CD14-positive monocyte (primary cell): ENCODE measurements around the gene TYK2. TPM values are rescaled to one million over a fixed set of nuclear protein-coding genes. Genes with fewer than 3 reads are reported as not detected.
A peak's percentile ranks its signal among the peaks of the same experiment; 100 is the strongest.

Experiments
- DNase-seq, 3 donors: peaks; one replicate each; pipeline ENCODE4 v3.0.0-alpha.2; 2011 to 2022
- H2AFZ ChIP-seq: 2 replicates; pipeline ENCODE4 v1.6.0; 2012; ENCODE audit warnings: mild to moderate bottlenecking, low read depth, low read length, inconsistent platforms; ENCODE audit not compliant: insufficient read depth, poor library complexity, severe bottlenecking
- H3K27ac ChIP-seq, 2 donors: 1 replicate in 1 of 2; 2 replicates in 1 of 2; pipeline ENCODE4 v1.5.1; 2012 to 2013; ENCODE audit warnings: low read length in 2 of 2, control low read depth in 1 of 2, inconsistent platforms in 1 of 2, low read depth in 1 of 2, mild to moderate bottlenecking in 1 of 2
- H3K27me3 ChIP-seq, 2 donors: one replicate each; pipeline versions ENCODE4 v1.6.0 to v1.6.1; 2011 to 2013; ENCODE audit warnings: low read length in 2 of 2; ENCODE audit not compliant: control insufficient read depth in 2 of 2, insufficient read depth in 2 of 2
- H3K36me3 ChIP-seq, 2 donors: replicated peaks in 1 of 2; 1 replicate in 1 of 2; 2 replicates in 1 of 2; pipeline versions ENCODE4 v1.5.1 to v1.6.1; 2012 to 2013; ENCODE audit warnings: low read length in 2 of 2, control low read depth in 1 of 2, inconsistent platforms in 1 of 2, mild to moderate bottlenecking in 1 of 2; ENCODE audit not compliant: insufficient read depth in 2 of 2, control insufficient read depth in 1 of 2
- H3K4me1 ChIP-seq, 2 donors: 1 replicate in 1 of 2; 2 replicates in 1 of 2; pipeline versions ENCODE4 v1.5.1 to v1.6.1; 2012 to 2013; ENCODE audit warnings: low read length in 2 of 2, control low read depth in 1 of 2, inconsistent platforms in 1 of 2, mild to moderate bottlenecking in 1 of 2, moderate library complexity in 1 of 2; ENCODE audit not compliant: insufficient read depth in 2 of 2, control insufficient read depth in 1 of 2
- H3K4me2 ChIP-seq: replicated peaks from 2 replicates; pipeline ENCODE3; 2012; ENCODE audit warnings: low read length, moderate library complexity, mild to moderate bottlenecking; ENCODE audit not compliant: poor library complexity, severe bottlenecking; ENCODE audit errors: extremely low read depth
- H3K4me3 ChIP-seq, 3 experiments: fragments of 200-600 bp in 1 of 3; sonication (generic) in 1 of 3; replicated peaks in 1 of 3; 1 replicate in 2 of 3; 2 replicates in 1 of 3; pipeline ENCODE4 v1.5.1; 2011 to 2013; ENCODE audit warnings: low read length in 3 of 3, mild to moderate bottlenecking in 3 of 3, control low read depth in 2 of 3, low read depth in 2 of 3, inconsistent platforms in 1 of 3, moderate library complexity in 1 of 3
- H3K79me2 ChIP-seq: 2 replicates; pipeline ENCODE4 v1.6.0; 2012; ENCODE audit warnings: mild to moderate bottlenecking, control low read depth, inconsistent platforms, low read length, moderate library complexity; ENCODE audit not compliant: insufficient read depth
- H3K9ac ChIP-seq: 2 replicates; pipeline ENCODE4 v1.6.0; 2017; ENCODE audit warnings: low read length, mild to moderate bottlenecking; ENCODE audit not compliant: insufficient read depth, poor library complexity, severe bottlenecking
- H3K9me3 ChIP-seq, 2 donors: replicated peaks in 1 of 2; 1 replicate in 1 of 2; 2 replicates in 1 of 2; pipeline versions ENCODE4 v1.5.1 to v1.6.1; 2012 to 2013; ENCODE audit warnings: low read length in 2 of 2, control low read depth in 1 of 2; ENCODE audit not compliant: control insufficient read depth in 1 of 2, insufficient read depth in 1 of 2
- H4K20me1 ChIP-seq: 2 replicates; pipeline ENCODE4 v1.6.0; 2012; ENCODE audit warnings: mild to moderate bottlenecking, low read length, control low read depth, moderate library complexity; ENCODE audit not compliant: insufficient read depth
- H3K27ac Mint-ChIP-seq, 7 donors: one replicate each; pipeline ENCODE4 v1.8.0; 2020; ENCODE audit warnings: mild to moderate bottlenecking in 7 of 7, mixed read lengths in 7 of 7, moderate library complexity in 6 of 7, inconsistent platforms in 2 of 7
- H3K27me3 Mint-ChIP-seq, 3 donors: one replicate each; pipeline ENCODE4 v1.8.0; 2021 to 2022; ENCODE audit warnings: low read depth in 3 of 3, mild to moderate bottlenecking in 3 of 3, mixed read lengths in 3 of 3, moderate library complexity in 3 of 3, inconsistent platforms in 1 of 3
- H3K36me3 Mint-ChIP-seq, 2 donors: one replicate each; pipeline ENCODE4 v1.8.0; 2020; ENCODE audit warnings: mixed read lengths in 2 of 2, inconsistent platforms in 1 of 2, mild to moderate bottlenecking in 1 of 2
- H3K4me1 Mint-ChIP-seq: one replicate; pipeline ENCODE4 v1.8.0; 2020; ENCODE audit warnings: mild to moderate bottlenecking, mixed read lengths
- H3K4me3 Mint-ChIP-seq, 2 donors: one replicate each; pipeline ENCODE4 v1.8.0; 2020; ENCODE audit warnings: mild to moderate bottlenecking in 2 of 2, mixed read lengths in 2 of 2, moderate library complexity in 1 of 2
- H3K9me3 Mint-ChIP-seq, 7 donors: one replicate each; pipeline ENCODE4 v1.8.0; 2020 to 2022; ENCODE audit warnings: mixed read lengths in 7 of 7, mild to moderate bottlenecking in 6 of 7, moderate library complexity in 6 of 7, inconsistent platforms in 2 of 7
- CTCF ChIP-seq: fragments of 200-600 bp; IDR thresholded peaks from one replicate; pipeline ENCODE4 v1.8.0; 2022; ENCODE audit warnings: antibody characterized with exemption, mild to moderate bottlenecking
- WGBS: methylation state at CpG from one replicate; pipeline ENCODE4 v1.1.5; 2013; ENCODE audit warnings: missing lambda C conversion rate; ENCODE audit not compliant: insufficient coverage; 5-methylcytosine and 5-hydroxymethylcytosine counted together
- intact Hi-C, 2 donors: fragments of 100-400 bp; cut with micrococcal nuclease; formaldehyde crosslinking; loops; one replicate each; pipeline versions ENCODE4 v1.15.0 to v1.15.1; 2023
- polyA plus RNA-seq, 3 donors: library from polyadenylated mRNA; depleted of rRNA in 1 of 3; unstranded in 2 of 3; stranded (reverse) in 1 of 3; fragments of 300-500 nt in 2 of 3; fragments of >200 nt in 1 of 3; fragmentation: Illumina TruSeq in 2 of 3; gene quantifications; 1 replicate in 2 of 3; 2 replicates in 1 of 3; pipeline ENCODE4 v1.2.3, GENCODE V29; 2012 to 2021
- small RNA-seq: library from RNA; depleted of rRNA; stranded (forward); fragments of <200 nt; gene quantifications from one replicate; pipeline ENCODE3, GENCODE V24; 2012; ENCODE audit warnings: low read depth; ENCODE audit not compliant: insufficient read length

TYK2 gene
- polyA plus RNA-seq, 3 donors = 82.9 to 441 (median 113) TPM

GRCh38 chr19:10306327-10306726, 74.0 kb downstream of the TYK2 start:
- WGBS = no CpG with 5 or more reads among the region's 5 CpGs

DNA sequence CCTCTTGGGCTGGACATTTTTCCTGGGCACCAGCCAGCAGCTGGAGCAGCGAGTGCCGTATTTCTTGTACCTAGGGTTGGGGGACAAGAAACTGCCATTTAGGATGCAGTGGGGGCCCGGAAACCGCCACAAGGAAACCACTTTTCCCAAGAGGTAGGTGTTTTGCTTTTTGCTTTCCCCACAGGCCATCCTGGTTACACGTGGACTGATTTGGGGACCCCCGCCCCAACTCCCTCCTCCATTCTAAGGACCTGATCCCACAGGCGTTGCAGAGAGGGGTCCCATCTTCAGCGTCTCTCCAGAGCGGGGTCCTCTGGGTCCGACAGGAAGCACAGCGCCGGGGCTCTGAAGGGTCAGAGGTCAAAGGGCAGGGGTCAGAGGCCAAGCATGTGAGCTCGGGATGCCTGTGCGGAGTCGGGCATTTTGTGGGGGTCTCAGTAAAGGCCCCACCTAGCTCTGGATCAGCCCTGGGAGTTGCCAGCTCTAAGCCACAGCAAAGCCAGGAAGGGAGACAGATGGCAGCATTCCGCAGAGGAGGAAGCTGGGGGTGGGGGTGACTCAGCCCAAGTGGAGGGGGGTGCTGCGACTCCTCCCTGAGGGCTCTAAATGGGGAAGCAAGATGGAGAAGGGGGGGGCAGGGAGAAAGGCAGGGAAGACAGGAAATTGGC, 75.1 kb downstream of the TYK2 start:
- Histone ChIP-seq H3K4me2 (peak overlapping the region; percentile 69), H3K4me3 (peak overlapping the region; percentile 0 to 68 (median 25)), H4K20me1 (no peaks in the 10 kb centered on the region), H3K36me3 (no peaks in the 10 kb centered on the region), H2AFZ (peak overlapping the region; percentile 70), H3K27ac (peak overlapping the region; percentile 55 to 92), H3K27me3 (no peaks in the 10 kb centered on the region), H3K9me3 (no peaks in the 10 kb centered on the region), H3K9ac (peak overlapping the region; percentile 59), H3K4me1 (peaks cover 32 to 41% of the 10 kb centered on the region in 2 donors), H3K79me2 (no peaks in the 10 kb centered on the region)
- TF ChIP-seq CTCF = no peak
- peaks cover 0 to 12% (median 4%) of the 10 kb centered on the region in 3 donors for H3K27me3 Mint-ChIP-seq
- H3K36me3 Mint-ChIP-seq = peaks cover 2 to 6% of the 10 kb centered on the region in 2 donors
- peak; percentile 79 to 92 (median 84) for DNase-seq
- peak overlapping the region; percentile 89 to 97 (median 93) for H3K27ac Mint-ChIP-seq
- peaks cover 32% of the 10 kb centered on the region for H3K4me1 Mint-ChIP-seq
- peak overlapping the region; percentile 58 to 81 for H3K4me3 Mint-ChIP-seq
- H3K9me3 Mint-ChIP-seq = no peaks in the 10 kb centered on the region
- intact Hi-C loops = no loop called here
- WGBS = 4% methylated on average over 11 of the region's 17 CpGs

More at GRCh38 chr19:10306327-10306726, 74.0 kb downstream of the TYK2 start:
- DNase-seq = no peak
- Histone ChIP-seq H3K36me3 (no peaks in the 10 kb centered on the region), H3K4me3 (no peak overlapping the region), H3K9me3 (no peaks in the 10 kb centered on the region), H3K4me1 (peaks cover 26 to 33% of the 10 kb centered on the region in 2 donors), H4K20me1 (no peaks in the 10 kb centered on the region), H3K9ac (no peak overlapping the region), H3K79me2 (no peaks in the 10 kb centered on the region), H3K4me2 (no peak overlapping the region), H3K27ac (no peak overlapping the region), H3K27me3 (no peaks in the 10 kb centered on the region), H2AFZ (no peak overlapping the region)
- intact Hi-C loops = no loop called here
- Mint-ChIP-seq H3K27ac (peak overlapping the region in 2 of 7 donors; percentile 7 to 40), H3K4me1 (peaks cover 29% of the 10 kb centered on the region), H3K36me3 (peaks cover 2 to 8% of the 10 kb centered on the region in 2 donors), H3K27me3 (peaks cover 2 to 9% (median 3%) of the 10 kb centered on the region in 3 donors), H3K4me3 (no peak overlapping the region), H3K9me3 (no peaks in the 10 kb centered on the region)
- no peak for TF ChIP-seq CTCF

Small RNA genes within 50 kb of the gene (small RNA-seq; reads per million reads assigned to genes)
- gene AC011511.1 (not detected), gene AC011511.4 (not detected)

Other genes with a start within 250 kb of the TYK2 start
- gene DNMT1, start 185.6 kb downstream of the TYK2 start, polyA plus RNA-seq = 10 to 100 TPM; 17.6 to 72.5 (median 19.0) TPM
- gene S1PR2, start 149.2 kb downstream of the TYK2 start, polyA plus RNA-seq = 1 to 10 TPM in 1 of 3 donors, under 1 TPM in 2; 0.40 to 2.0 (median 0.55) TPM
- gene MRPL4, start 128.4 kb downstream of the TYK2 start, polyA plus RNA-seq = 10 to 100 TPM; 20.4 to 40.2 (median 22.7) TPM
- gene ICAM1, start 109.5 kb downstream of the TYK2 start, polyA plus RNA-seq = 100 to 1,000 TPM in 1 of 3 donors, 10 to 100 TPM in 2; 21.6 to 118 (median 40.8) TPM
- 10 to 100 TPM in 2 of 3 donors, 1 to 10 TPM in 1; 5.5 to 17.3 (median 11.2) TPM for gene ICAM4, start 93.6 kb downstream of the TYK2 start, polyA plus RNA-seq
- gene ICAM5, start 90.6 kb downstream of the TYK2 start, polyA plus RNA-seq = 1 to 10 TPM in 1 of 3 donors, under 1 TPM in 1, not detected in 1; 0.21 to 2.1 TPM
- 10 to 100 TPM in 1 of 3 donors, 1 to 10 TPM in 2; 3.5 to 11.7 (median 9.4) TPM for gene ZGLP1, start 70.8 kb downstream of the TYK2 start, polyA plus RNA-seq
- gene FDX2, start 64.6 kb downstream of the TYK2 start, polyA plus RNA-seq = 1 to 10 TPM; 5.5 to 6.8 (median 6.7) TPM
- 10 to 100 TPM in 1 of 3 donors, 1 to 10 TPM in 2; 6.0 to 20.7 (median 9.0) TPM for gene RAVER1, start 47.0 kb downstream of the TYK2 start, polyA plus RNA-seq
- gene ICAM3, start 40.9 kb downstream of the TYK2 start, polyA plus RNA-seq = 100 to 1,000 TPM; 189 to 234 (median 198) TPM
- 100 to 1,000 TPM in 1 of 3 donors, 10 to 100 TPM in 2; 49.3 to 575 (median 54.9) TPM for gene CDC37, start 23.0 kb upstream of the TYK2 start, polyA plus RNA-seq
- 10 to 100 TPM in 1 of 3 donors, 1 to 10 TPM in 2; 4.7 to 14.8 (median 5.8) TPM for gene PDE4A, start 40.0 kb upstream of the TYK2 start, polyA plus RNA-seq
- gene KEAP1, start 122.8 kb upstream of the TYK2 start, polyA plus RNA-seq = 10 to 100 TPM; 26.0 to 32.6 (median 26.1) TPM
- under 1 TPM in 2 of 3 donors, not detected in 1; 0.18 to 0.46 TPM for gene S1PR5, start 136.9 kb upstream of the TYK2 start, polyA plus RNA-seq
- gene ATG4D, start 163.3 kb upstream of the TYK2 start, polyA plus RNA-seq = 10 to 100 TPM; 10.7 to 52.8 (median 11.9) TPM
- 10 to 100 TPM in 1 of 3 donors, 1 to 10 TPM in 2; 3.9 to 21.0 (median 6.1) TPM for gene KRI1, start 185.4 kb upstream of the TYK2 start, polyA plus RNA-seq
- 100 to 1,000 TPM; 115 to 166 (median 130) TPM for gene CDKN2D, start 188.4 kb upstream of the TYK2 start, polyA plus RNA-seq
- under 1 TPM in 1 of 3 donors, not detected in 2; 0.36 TPM for gene AP1M2, start 206.7 kb upstream of the TYK2 start, polyA plus RNA-seq
- 10 to 100 TPM; 43.5 to 95.9 (median 69.4) TPM for gene SLC44A2, start 245.0 kb upstream of the TYK2 start, polyA plus RNA-seq